CD4-positive, alpha-beta T cell (primary cell): Measurements from ENCODE around the gene S100A6. TPM values are rescaled to one million over a fixed set of nuclear protein-coding genes. Genes with fewer than 3 reads are reported as not detected.
A peak's percentile ranks its signal among the peaks of the same experiment; 100 is the strongest.

ENCODE experiments used
- ATAC-seq: fragments of 200-7000 bp; cut with Tn5 transposase; one replicate; pipeline ENCODE4 v1.10.0; 2022; ENCODE audit warnings: mild to moderate bottlenecking; ENCODE audit not compliant: poor library complexity
- CTCF ChIA-PET: fragments of 350-600 bp; sonication (Branson Sonifier 250); formaldehyde crosslinking; loops from one replicate; lab custom pipeline; 2021; ENCODE audit warnings: antibody characterized with exemption, inconsistent platforms; lab: Charles Lee
- POLR2A ChIA-PET: fragments of 350-600 bp; sonication (Branson Sonifier 250); formaldehyde crosslinking; loops from one replicate; lab custom pipeline; 2021; ENCODE audit warnings: antibody characterized with exemption, inconsistent platforms; lab: Charles Lee
- DNase-seq, 14 experiments: peaks; one replicate each; pipeline ENCODE4 v3.0.0-alpha.2; 2013 to 2020; ENCODE audit warnings: mixed read lengths in 2 of 14
- H3K27ac ChIP-seq, 2 donors: one replicate each; pipeline versions ENCODE4 v1.5.1 to v1.7.0; 2013; ENCODE audit warnings: low read length in 2 of 2, low read depth in 1 of 2, mild to moderate bottlenecking in 1 of 2
- H3K27me3 ChIP-seq, 2 experiments: 1 replicate in 1 of 2; 2 replicates in 1 of 2; pipeline versions ENCODE4 v1.6.1 to v1.7.0; 2013; ENCODE audit warnings: low read length in 2 of 2, control low read depth in 1 of 2, mild to moderate bottlenecking in 1 of 2, moderate library complexity in 1 of 2; ENCODE audit not compliant: insufficient read depth in 2 of 2, control insufficient read depth in 1 of 2
- H3K36me3 ChIP-seq: one replicate; pipeline ENCODE4 v1.6.1; 2013; ENCODE audit warnings: low read length, control low read depth; ENCODE audit not compliant: insufficient read depth
- H3K4me1 ChIP-seq: one replicate; pipeline ENCODE4 v1.6.1; 2013; ENCODE audit warnings: low read length, control low read depth; ENCODE audit not compliant: insufficient read depth
- H3K4me3 ChIP-seq: one replicate; pipeline ENCODE4 v1.5.1; 2013; ENCODE audit warnings: mild to moderate bottlenecking, low read length, moderate library complexity
- H3K9me3 ChIP-seq, 2 experiments: 1 replicate in 1 of 2; 2 replicates in 1 of 2; pipeline versions ENCODE4 v1.6.1 to v1.7.0; 2013; ENCODE audit warnings: low read length in 2 of 2, mild to moderate bottlenecking in 2 of 2, control low read depth in 1 of 2, moderate library complexity in 1 of 2; ENCODE audit not compliant: control insufficient read depth in 1 of 2, insufficient read depth in 1 of 2
- H3K27ac Mint-ChIP-seq: one replicate; pipeline ENCODE4 v1.8.0; 2020; ENCODE audit warnings: mixed read lengths
- H3K27me3 Mint-ChIP-seq: one replicate; pipeline ENCODE4 v1.8.0; 2021; ENCODE audit warnings: mixed read lengths
- H3K36me3 Mint-ChIP-seq: one replicate; pipeline ENCODE4 v1.8.0; 2021; ENCODE audit warnings: low read depth, mixed read lengths
- H3K4me1 Mint-ChIP-seq: one replicate; pipeline ENCODE4 v1.8.0; 2021; ENCODE audit warnings: low read depth, mixed read lengths
- H3K4me3 Mint-ChIP-seq: one replicate; pipeline ENCODE4 v1.8.0; 2020; ENCODE audit warnings: mild to moderate bottlenecking, mixed read lengths
- H3K9me3 Mint-ChIP-seq: one replicate; pipeline ENCODE4 v1.8.0; 2020; ENCODE audit warnings: mixed read lengths
- intact Hi-C, 2 experiments: fragments of 100-400 bp; cut with DNase I in 1 of 2; cut with micrococcal nuclease in 1 of 2; formaldehyde crosslinking; loops; one replicate each; pipeline versions ENCODE4 v1.15.1 to v1.9.0; 2023 to 2025; cut with DNase I, micrococcal nuclease
- total RNA-seq, 174 experiments: library from RNA in 2 of 174; stranded (reverse) in 2 of 174; gene quantifications; one replicate each; pipeline ENCODE4 v1.2.3 and lab custom pipeline; 2021 to 2026
- TF ChIP-seq, protein P1 (sequence below): fragments of 200-600 bp; IDR thresholded peaks from one replicate; pipeline ENCODE4 v1.8.0; 2022; ENCODE audit warnings: antibody characterized with exemption, mild to moderate bottlenecking

S100A6 gene
- total RNA-seq, 2 experiments from 2014 or later, result 172 to 175 TPM

DNA sequence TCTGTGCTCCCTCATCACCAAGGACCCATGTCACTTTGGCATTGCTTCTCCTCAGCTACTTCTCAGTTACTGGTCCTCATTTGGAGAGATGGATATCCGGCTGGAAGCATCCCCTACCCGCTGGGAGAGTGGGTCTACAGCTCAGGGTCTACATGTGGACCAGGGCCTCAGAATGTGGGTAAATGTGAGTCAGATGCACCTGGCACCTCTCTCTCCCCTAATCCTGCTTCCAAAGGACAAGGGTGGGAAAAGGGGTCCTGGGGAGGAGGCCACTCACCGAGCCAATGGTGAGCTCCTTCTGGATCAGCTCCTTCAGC is 908 bp downstream of the S100A6 start:
- intact Hi-C loops, result loop anchor here (1.0 to 5.0 kb wide), 2 partner anchors 10 to 137 kb away; partner anchors contain the start of genes ILF2 (in 2 of the 2) and S100A4 (in 1 of the 2)
- TF ChIP-seq, protein P1, sequence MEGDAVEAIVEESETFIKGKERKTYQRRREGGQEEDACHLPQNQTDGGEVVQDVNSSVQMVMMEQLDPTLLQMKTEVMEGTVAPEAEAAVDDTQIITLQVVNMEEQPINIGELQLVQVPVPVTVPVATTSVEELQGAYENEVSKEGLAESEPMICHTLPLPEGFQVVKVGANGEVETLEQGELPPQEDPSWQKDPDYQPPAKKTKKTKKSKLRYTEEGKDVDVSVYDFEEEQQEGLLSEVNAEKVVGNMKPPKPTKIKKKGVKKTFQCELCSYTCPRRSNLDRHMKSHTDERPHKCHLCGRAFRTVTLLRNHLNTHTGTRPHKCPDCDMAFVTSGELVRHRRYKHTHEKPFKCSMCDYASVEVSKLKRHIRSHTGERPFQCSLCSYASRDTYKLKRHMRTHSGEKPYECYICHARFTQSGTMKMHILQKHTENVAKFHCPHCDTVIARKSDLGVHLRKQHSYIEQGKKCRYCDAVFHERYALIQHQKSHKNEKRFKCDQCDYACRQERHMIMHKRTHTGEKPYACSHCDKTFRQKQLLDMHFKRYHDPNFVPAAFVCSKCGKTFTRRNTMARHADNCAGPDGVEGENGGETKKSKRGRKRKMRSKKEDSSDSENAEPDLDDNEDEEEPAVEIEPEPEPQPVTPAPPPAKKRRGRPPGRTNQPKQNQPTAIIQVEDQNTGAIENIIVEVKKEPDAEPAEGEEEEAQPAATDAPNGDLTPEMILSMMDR, result no peak

DNA sequence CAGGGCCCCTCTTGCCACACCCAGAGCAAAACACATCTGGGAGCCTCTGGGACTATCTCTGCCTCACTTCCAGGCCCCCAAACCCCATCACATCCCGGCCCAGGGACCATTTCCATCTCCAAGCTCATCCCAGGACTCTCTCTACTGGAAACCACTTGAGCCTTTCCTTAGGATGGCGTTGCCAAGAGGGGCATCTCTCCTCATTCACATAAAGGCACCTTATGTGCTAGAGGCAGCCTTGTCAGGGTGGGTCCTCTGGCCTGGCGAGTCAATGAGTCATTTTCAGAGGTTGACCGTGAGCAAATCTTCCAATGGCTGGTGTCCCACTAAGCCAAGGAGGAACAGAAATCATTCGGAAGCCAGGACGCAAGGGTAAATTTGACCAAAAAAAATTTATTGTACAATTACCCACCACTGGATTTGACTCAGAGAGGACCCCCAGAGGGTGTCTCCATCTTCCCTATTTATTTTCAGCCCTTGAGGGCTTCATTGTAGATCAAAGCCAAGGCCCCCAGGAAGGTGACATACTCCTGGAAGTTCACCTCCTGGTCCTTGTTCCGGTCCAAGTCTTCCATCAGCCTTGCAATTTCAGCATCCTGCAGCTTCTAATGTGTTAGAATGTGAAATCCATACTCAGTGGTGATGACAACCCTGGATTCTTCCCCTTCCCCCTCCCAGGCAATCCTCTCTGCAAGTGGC is 1.4 kb downstream of the S100A6 start:
- Histone ChIP-seq H3K27ac (peak overlapping the region; percentile 87 to 95), H3K27me3 (no peaks in the 10 kb centered on the region), H3K4me1 (peaks cover 67% of the 10 kb centered on the region), H3K9me3 (no peaks in the 10 kb centered on the region), H3K4me3 (peak overlapping the region; percentile 79), H3K36me3 (peaks cover 11% of the 10 kb centered on the region)
- TF ChIP-seq, protein P1, result no peak
- Mint-ChIP-seq H3K27ac (peak overlapping the region; percentile 99), H3K36me3 (peaks cover 25% of the 10 kb centered on the region), H3K9me3 (no peaks in the 10 kb centered on the region), H3K4me1 (peaks cover 75% of the 10 kb centered on the region), H3K4me3 (peak overlapping the region; percentile 97), H3K27me3 (no peaks in the 10 kb centered on the region)
- POLR2A ChIA-PET, result interaction anchor here (1.2 to 6.4 kb wide), 11 partner anchors 10 to 456 kb away, joined by 3 to 246 read pairs (median 8); partner anchors contain the start of genes CHTOP, ILF2, RPS27 and S100A2
- intact Hi-C loops, result loop anchor here in 1 of 2 experiments (5.0 kb wide), 1 partner anchor 138 kb away; the partner anchor contains the start of gene ILF2
- ATAC-seq, result no peak
- CTCF ChIA-PET, result interaction anchor here (4.7 to 6.0 kb wide), 2 partner anchors 9 to 35 kb away, joined by 55 to 69 read pairs; partner anchors contain the start of genes S100A4 and S100A5
- DNase-seq, result no peak

More for the DNA sequence above, 908 bp downstream of the S100A6 start:
- ChIA-PET CTCF (interaction anchor here (1.2 to 6.0 kb wide), 3 partner anchors 9 to 34 kb away, joined by 5 to 69 read pairs (median 55); partner anchors contain the start of genes S100A4 and S100A5), POLR2A (interaction anchor here (0.9 to 6.4 kb wide), 14 partner anchors 10 to 456 kb away, joined by 3 to 246 read pairs (median 4); partner anchors contain the start of genes CHTOP, ILF2, RPS27 and S100A2)
- H3K9me3 ChIP-seq, result no peaks in the 10 kb centered on the region
- H3K4me1 ChIP-seq, result peaks cover 72% of the 10 kb centered on the region
- H3K36me3 ChIP-seq, result peaks cover 11% of the 10 kb centered on the region
- H3K9me3 Mint-ChIP-seq, result no peaks in the 10 kb centered on the region
- peaks cover 81% of the 10 kb centered on the region for H3K4me1 Mint-ChIP-seq
- no peaks in the 10 kb centered on the region for H3K27me3 Mint-ChIP-seq
- DNase-seq, result no peak
- H3K4me3 Mint-ChIP-seq, result peak overlapping the region; percentile 97
- peak overlapping the region; percentile 99 for H3K27ac Mint-ChIP-seq
- ATAC-seq, result no peak
- H3K27ac ChIP-seq, result peak overlapping the region; percentile 87 to 95
- peaks cover 25% of the 10 kb centered on the region for H3K36me3 Mint-ChIP-seq
- H3K27me3 ChIP-seq, result no peaks in the 10 kb centered on the region
- H3K4me3 ChIP-seq, result peak overlapping the region; percentile 79

DNA sequence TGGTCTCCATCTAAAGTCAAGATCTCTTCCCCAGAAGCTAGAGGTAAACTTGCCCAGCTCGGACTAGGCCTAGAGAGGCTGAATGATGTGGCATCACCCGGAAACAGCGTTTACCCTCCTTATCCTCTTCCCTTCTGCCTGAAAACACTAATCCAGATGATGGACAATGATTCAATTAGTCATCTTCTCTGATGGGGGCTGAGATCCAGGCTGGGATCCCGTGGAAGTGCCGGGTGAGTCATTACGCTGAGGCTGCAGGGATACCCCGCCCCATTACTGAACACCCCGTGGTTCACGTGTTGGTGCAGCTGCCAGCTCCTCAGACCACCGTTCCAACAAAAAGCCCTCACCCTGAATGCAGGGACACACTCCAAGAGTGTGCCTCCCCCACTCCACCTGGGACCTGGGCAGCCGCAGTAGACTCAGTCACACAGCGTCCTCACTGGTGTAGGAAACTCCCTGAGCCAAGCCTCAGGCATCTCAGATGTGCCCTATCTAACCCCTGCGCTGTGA is 2.0 kb downstream of the S100A6 start:
- Histone ChIP-seq H3K9me3 (no peaks in the 10 kb centered on the region), H3K36me3 (peaks cover 11% of the 10 kb centered on the region), H3K4me1 (peaks cover 67% of the 10 kb centered on the region), H3K27me3 (no peaks in the 10 kb centered on the region), H3K27ac (peak overlapping the region; percentile 87 to 95), H3K4me3 (peak overlapping the region; percentile 79)
- no peak for ATAC-seq
- no peaks in the 10 kb centered on the region for H3K27me3 Mint-ChIP-seq
- peaks cover 71% of the 10 kb centered on the region for H3K4me1 Mint-ChIP-seq
- H3K27ac Mint-ChIP-seq, result peak overlapping the region; percentile 99
- TF ChIP-seq, protein P1, result no peak
- no peaks in the 10 kb centered on the region for H3K9me3 Mint-ChIP-seq
- intact Hi-C loops, result loop anchor here (1.0 to 5.0 kb wide), 4 partner anchors 22 to 139 kb away; partner anchors contain the start of genes ILF2 (in 1 of the 2) and S100A2 (in 1 of the 2)
- DNase-seq, result peak in 3 of 14 experiments; percentile 31 to 72 (median 61)
- ChIA-PET CTCF (interaction anchor here (0.6 to 6.0 kb wide), 8 partner anchors 10 to 115 kb away, joined by 3 to 69 read pairs (median 6); partner anchors contain the start of genes CHTOP, S100A2, S100A4 and S100A5), POLR2A (interaction anchor here (1.3 to 6.4 kb wide), 6 partner anchors 11 to 100 kb away, joined by 3 to 246 read pairs (median 30); partner anchors contain the start of genes CHTOP, S100A2 and S100A4)
- H3K36me3 Mint-ChIP-seq, result peaks cover 25% of the 10 kb centered on the region
- peak overlapping the region; percentile 97 for H3K4me3 Mint-ChIP-seq
